ENCODE results near the gene ERC1. TPM values are rescaled to one million over a fixed set of nuclear protein-coding genes. Genes with fewer than 3 reads are reported as not detected.
"Not testable (repeated sequence)": the region's sequence is repeated elsewhere in the genome, so short reads cannot be mapped to it uniquely, and the experiment has no call there.

The ERC1 gene
- total RNA-seq, 2 experiments from 2014 or later: 40.1 to 49.6 TPM

DNA sequence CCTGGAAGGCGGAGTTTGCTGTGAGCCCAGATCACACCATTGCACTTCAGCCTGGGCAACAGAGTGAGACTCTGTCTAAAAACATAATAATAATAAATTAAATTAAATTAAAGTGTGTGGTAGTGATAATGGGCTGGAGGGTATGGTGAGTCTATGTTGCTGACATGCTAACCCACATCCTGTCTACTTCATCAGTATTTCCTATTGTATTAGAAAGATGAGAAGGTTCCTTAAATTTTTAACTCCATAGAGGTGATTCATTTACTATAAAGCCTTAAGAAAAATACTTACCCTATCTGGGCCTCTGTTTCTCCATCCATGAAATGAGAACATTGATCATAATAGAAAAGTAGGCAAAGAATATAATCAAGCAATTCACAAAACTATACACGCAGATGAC, 322.9 kb downstream of the ERC1 start:
- intact Hi-C loops (cut with DNase I, micrococcal nuclease): no loop called here
- TF ChIP-seq, protein P1, sequence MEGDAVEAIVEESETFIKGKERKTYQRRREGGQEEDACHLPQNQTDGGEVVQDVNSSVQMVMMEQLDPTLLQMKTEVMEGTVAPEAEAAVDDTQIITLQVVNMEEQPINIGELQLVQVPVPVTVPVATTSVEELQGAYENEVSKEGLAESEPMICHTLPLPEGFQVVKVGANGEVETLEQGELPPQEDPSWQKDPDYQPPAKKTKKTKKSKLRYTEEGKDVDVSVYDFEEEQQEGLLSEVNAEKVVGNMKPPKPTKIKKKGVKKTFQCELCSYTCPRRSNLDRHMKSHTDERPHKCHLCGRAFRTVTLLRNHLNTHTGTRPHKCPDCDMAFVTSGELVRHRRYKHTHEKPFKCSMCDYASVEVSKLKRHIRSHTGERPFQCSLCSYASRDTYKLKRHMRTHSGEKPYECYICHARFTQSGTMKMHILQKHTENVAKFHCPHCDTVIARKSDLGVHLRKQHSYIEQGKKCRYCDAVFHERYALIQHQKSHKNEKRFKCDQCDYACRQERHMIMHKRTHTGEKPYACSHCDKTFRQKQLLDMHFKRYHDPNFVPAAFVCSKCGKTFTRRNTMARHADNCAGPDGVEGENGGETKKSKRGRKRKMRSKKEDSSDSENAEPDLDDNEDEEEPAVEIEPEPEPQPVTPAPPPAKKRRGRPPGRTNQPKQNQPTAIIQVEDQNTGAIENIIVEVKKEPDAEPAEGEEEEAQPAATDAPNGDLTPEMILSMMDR (IDR thresholded peaks at IDR 0.05): no peak

DNA sequence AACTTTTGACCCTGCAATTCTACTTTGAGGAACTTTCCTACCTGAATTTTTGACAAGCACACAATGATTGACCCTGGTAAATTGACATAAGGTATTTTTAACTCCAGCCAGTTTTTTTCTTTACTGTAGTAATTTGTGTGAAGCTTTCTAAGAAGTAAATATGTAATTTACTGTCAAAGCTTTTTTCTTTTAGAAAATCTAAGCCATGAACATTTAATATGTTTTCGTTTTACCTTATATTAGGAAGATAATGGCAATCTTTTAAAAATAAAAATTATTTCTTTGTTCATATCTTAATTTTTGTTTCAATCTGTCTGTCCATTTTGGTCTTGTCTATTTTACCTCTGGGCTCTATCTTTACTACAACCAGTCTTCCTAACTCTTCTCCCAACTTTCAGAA, 323.5 kb downstream of the ERC1 start:
- Mint-ChIP-seq H3K9me3 (peaks cover 2% of the 10 kb centered on the region), H3K27me3 (no peaks in the 10 kb centered on the region), H3K36me3 (ENCODE audit: low read depth) (peaks cover 75% of the 10 kb centered on the region), H3K27ac (no peak overlapping the region), H3K4me3 (no peak overlapping the region), H3K4me1 (ENCODE audit: low read depth) (no peaks in the 10 kb centered on the region)
- Histone ChIP-seq H3K27ac (ENCODE audit: low read depth in 1 of 2, low read length in 2 of 2) (no peak overlapping the region), H3K36me3 (ENCODE audit: insufficient read depth, low read length) (peaks cover 3% of the 10 kb centered on the region), H3K4me1 (ENCODE audit: insufficient read depth, low read length) (no peaks in the 10 kb centered on the region), H3K27me3 (ENCODE audit: control insufficient read depth in 1 of 2, insufficient read depth in 2 of 2, low read length in 2 of 2) (no peaks in the 10 kb centered on the region), H3K4me3 (ENCODE audit: low read length) (no peak overlapping the region), H3K9me3 (ENCODE audit: control insufficient read depth in 1 of 2, insufficient read depth in 1 of 2, low read length in 2 of 2) (peaks cover 0 to 9% of the 10 kb centered on the region in 2 experiments)
- intact Hi-C loops (cut with DNase I, micrococcal nuclease): no loop called here
- TF ChIP-seq, protein P1 (IDR thresholded peaks at IDR 0.05): no peak
- ATAC-seq (ENCODE audit: poor library complexity): no peak
- POLR2A ChIA-PET: no interaction called here
- no peak for DNase-seq
- CTCF ChIA-PET: no interaction called here

More for the DNA sequence above, 322.9 kb downstream of the ERC1 start:
- Histone ChIP-seq H3K27me3 (ENCODE audit: control insufficient read depth in 1 of 2, insufficient read depth in 2 of 2, low read length in 2 of 2) (no peaks in the 10 kb centered on the region), H3K4me1 (ENCODE audit: insufficient read depth, low read length) (no peaks in the 10 kb centered on the region), H3K9me3 (ENCODE audit: control insufficient read depth in 1 of 2, insufficient read depth in 1 of 2, low read length in 2 of 2) (peaks cover 0 to 9% of the 10 kb centered on the region in 2 experiments), H3K36me3 (ENCODE audit: insufficient read depth, low read length) (peaks cover 3% of the 10 kb centered on the region), H3K4me3 (ENCODE audit: low read length) (no peak overlapping the region), H3K27ac (ENCODE audit: low read depth in 1 of 2, low read length in 2 of 2) (no peak overlapping the region)
- peaks cover 2% of the 10 kb centered on the region for H3K9me3 Mint-ChIP-seq
- DNase-seq: no peak
- no peak overlapping the region for H3K4me3 Mint-ChIP-seq
- ATAC-seq (ENCODE audit: poor library complexity): no peak
- ChIA-PET POLR2A (interaction anchor here (0.6 kb wide), 1 partner anchor 457 kb away, joined by 3 read pairs; no protein-coding TSS in a partner anchor), CTCF (no interaction called here)
- no peak overlapping the region for H3K27ac Mint-ChIP-seq
- no peaks in the 10 kb centered on the region for H3K27me3 Mint-ChIP-seq
- no peaks in the 10 kb centered on the region for H3K4me1 Mint-ChIP-seq (ENCODE audit: low read depth)
- peaks cover 79% of the 10 kb centered on the region for H3K36me3 Mint-ChIP-seq (ENCODE audit: low read depth)

DNA sequence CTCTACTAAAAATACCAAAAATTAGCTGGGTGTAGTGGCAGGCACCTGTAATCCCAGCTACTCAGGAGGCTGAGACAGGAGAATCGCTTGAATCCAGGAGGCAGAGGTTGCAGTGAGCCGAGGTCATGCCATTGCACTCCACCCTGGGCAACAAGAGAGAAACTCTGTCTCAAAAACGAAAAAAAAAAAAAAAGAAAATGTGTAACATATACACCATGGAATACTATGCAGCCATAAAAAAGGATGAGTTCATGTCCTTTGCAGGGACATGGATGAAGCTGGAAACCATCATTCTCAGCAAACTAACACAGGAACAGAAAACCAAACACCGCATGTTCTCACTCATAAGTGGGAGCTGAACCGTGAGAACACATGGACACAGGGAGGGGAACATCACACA, 326.0 kb downstream of the ERC1 start:
- H3K4me3 Mint-ChIP-seq; H3K27me3 Mint-ChIP-seq; ATAC-seq (ENCODE audit: poor library complexity); H3K4me1 Mint-ChIP-seq (ENCODE audit: low read depth); DNase-seq; POLR2A ChIA-PET; H3K27ac Mint-ChIP-seq; H3K9me3 ChIP-seq (ENCODE audit: control insufficient read depth in 1 of 2, insufficient read depth in 1 of 2, low read length in 2 of 2); H3K4me3 ChIP-seq (ENCODE audit: low read length); CTCF ChIA-PET; H3K9me3 Mint-ChIP-seq; H3K27me3 ChIP-seq (ENCODE audit: control insufficient read depth in 1 of 2, insufficient read depth in 2 of 2, low read length in 2 of 2); H3K27ac ChIP-seq (ENCODE audit: low read depth in 1 of 2, low read length in 2 of 2); intact Hi-C loops (cut with DNase I, micrococcal nuclease); H3K36me3 ChIP-seq (ENCODE audit: insufficient read depth, low read length); H3K4me1 ChIP-seq (ENCODE audit: insufficient read depth, low read length): not testable (repeated sequence)
- peaks cover 52% of the 10 kb centered on the region for H3K36me3 Mint-ChIP-seq (ENCODE audit: low read depth)

DNA sequence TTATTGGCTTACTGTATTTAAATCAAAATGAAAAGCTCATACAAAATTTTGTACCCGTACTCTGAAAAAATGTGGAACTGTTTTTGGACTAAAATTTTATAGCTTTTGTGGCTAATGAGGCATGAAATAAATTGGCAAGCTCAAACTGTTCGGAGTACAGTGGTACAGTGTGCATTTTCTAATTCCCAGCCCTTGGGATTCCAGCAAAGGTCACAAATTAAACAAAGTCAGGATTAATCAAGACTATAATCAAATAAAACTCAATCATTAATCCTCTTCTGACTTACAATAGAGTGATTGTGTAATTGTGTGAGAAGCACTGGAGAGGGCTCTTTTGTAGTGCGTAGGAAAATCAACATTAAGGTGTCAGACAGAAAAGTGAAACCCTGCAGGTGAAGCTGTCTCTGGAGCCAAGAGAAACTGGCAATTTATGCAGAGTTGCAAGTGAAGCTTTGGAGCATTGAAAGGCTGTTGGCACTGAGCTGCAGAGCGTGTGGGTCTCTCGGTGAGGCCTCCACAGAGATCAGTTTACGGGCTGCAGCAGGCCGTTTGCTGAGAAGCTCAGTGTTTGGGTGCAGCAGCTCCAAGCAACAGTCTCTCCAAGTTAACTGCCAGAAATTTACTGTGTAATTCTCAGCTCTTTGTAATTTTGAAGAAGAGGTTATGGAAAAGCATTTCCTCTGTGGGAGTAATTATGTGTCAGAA, 327.5 kb downstream of the ERC1 start:
- Mint-ChIP-seq H3K27ac (no peak overlapping the region), H3K36me3 (ENCODE audit: low read depth) (peaks cover 37% of the 10 kb centered on the region), H3K4me1 (ENCODE audit: low read depth) (no peaks in the 10 kb centered on the region), H3K4me3 (no peak overlapping the region), H3K27me3 (no peaks in the 10 kb centered on the region), H3K9me3 (peaks cover 2% of the 10 kb centered on the region)
- intact Hi-C loops (cut with DNase I, micrococcal nuclease): no loop called here
- ChIA-PET CTCF (interaction anchor here (0.9 kb wide), 1 partner anchor 11 kb away, joined by 3 read pairs; no protein-coding TSS in a partner anchor), POLR2A (no interaction called here)
- DNase-seq: no peak
- H3K9me3 ChIP-seq (ENCODE audit: control insufficient read depth in 1 of 2, insufficient read depth in 1 of 2, low read length in 2 of 2): peaks cover 0 to 8% of the 10 kb centered on the region in 2 experiments
- H3K4me1 ChIP-seq (ENCODE audit: insufficient read depth, low read length): no peaks in the 10 kb centered on the region
- no peak overlapping the region for H3K27ac ChIP-seq (ENCODE audit: low read depth in 1 of 2, low read length in 2 of 2)
- H3K27me3 ChIP-seq (ENCODE audit: control insufficient read depth in 1 of 2, insufficient read depth in 2 of 2, low read length in 2 of 2): no peaks in the 10 kb centered on the region
- H3K36me3 ChIP-seq (ENCODE audit: insufficient read depth, low read length): no peaks in the 10 kb centered on the region
- TF ChIP-seq, protein P1 (IDR thresholded peaks at IDR 0.05): no peak
- H3K4me3 ChIP-seq (ENCODE audit: low read length): no peak overlapping the region
- no peak for ATAC-seq (ENCODE audit: poor library complexity)
